ENCODE data around the gene CSHL1.
"Not testable (repeated sequence)": the region's sequence is repeated elsewhere in the genome, so short reads cannot be mapped to it uniquely, and the experiment has no call there.

DNA sequence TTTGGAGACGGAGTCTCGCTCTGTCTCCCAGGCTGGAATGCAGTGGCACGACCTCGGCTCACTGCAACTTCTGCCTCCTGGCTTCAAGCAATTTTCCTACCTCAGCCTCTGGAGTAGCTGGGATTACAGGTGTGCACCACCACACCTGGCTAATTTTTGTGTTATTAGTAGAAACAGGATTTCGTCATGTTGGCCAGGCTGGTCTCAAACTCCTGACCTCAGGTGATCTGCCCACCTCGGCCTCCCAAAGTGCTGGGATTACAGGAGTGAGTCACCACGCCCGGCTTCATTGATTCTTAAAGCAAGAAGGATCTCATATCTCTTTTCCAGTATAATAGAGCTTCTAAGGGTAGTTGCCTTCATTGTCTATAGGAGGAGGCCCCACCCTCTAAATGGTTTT is 6.3 kb downstream of the CSHL1 start:
- not testable (repeated sequence) for TF ChIP-seq ZNF274 (IDR thresholded peaks at IDR 0.05; ENCODE audit: low read depth, low read length); YY1 (IDR thresholded peaks at IDR 0.05; ENCODE audit: insufficient read depth, insufficient read length)
